PC-9 (cell line): ENCODE data around the gene TGIF2. TPM values are rescaled to one million over a fixed set of nuclear protein-coding genes. Genes with fewer than 3 reads are reported as not detected.

ENCODE experiments used
- BruUV-seq: library from RNA; stranded (reverse); fragments of 400-500 nt; replicated peaks from 2 replicates; lab custom pipeline; 2021; lab: Mats Ljungman, UMichigan
- CTCF ChIA-PET: fragments of 300-600 bp; sonication (Branson Sonifier 250); formaldehyde crosslinking; loops from one replicate; lab custom pipeline; 2022; ENCODE audit warnings: antibody characterized with exemption; lab: Charles Lee
- POLR2A ChIA-PET: fragments of 300-600 bp; sonication (Branson Sonifier 250); formaldehyde crosslinking; loops from one replicate; lab custom pipeline; 2022; ENCODE audit warnings: antibody characterized with exemption; ENCODE audit not compliant: unreplicated experiment; lab: Charles Lee
- DNase-seq, 2 experiments: peaks; one replicate each; pipeline versions ENCODE4 v3.0.0 to v3.0.0-alpha.2; 2015 to 2022; ENCODE audit warnings: mixed read lengths in 1 of 2
- H2AFZ ChIP-seq: fragments of 200-600 bp; sonication (generic); 2 replicates; pipeline ENCODE4 v1.8.1; 2017; ENCODE audit warnings: antibody characterized with exemption
- H3F3A ChIP-seq: fragments of 200-600 bp; sonication (generic); 2 replicates; pipeline ENCODE4 v1.8.1; 2017; ENCODE audit warnings: antibody characterized with exemption, mild to moderate bottlenecking, low read depth; ENCODE audit not compliant: insufficient read depth
- H3K27ac ChIP-seq: fragments of 200-600 bp; sonication (generic); 2 replicates; pipeline ENCODE4 v1.6.1; 2016; ENCODE audit warnings: mixed run types
- H3K27me3 ChIP-seq: fragments of 200-600 bp; sonication (generic); 2 replicates; pipeline ENCODE4 v1.6.1; 2016; ENCODE audit warnings: low read depth, mixed run types; ENCODE audit not compliant: insufficient read depth
- H3K36me3 ChIP-seq: fragments of 200-600 bp; sonication (generic); 2 replicates; pipeline ENCODE4 v1.6.1; 2016; ENCODE audit warnings: low read depth, mixed run types
- H3K4me1 ChIP-seq: fragments of 200-600 bp; sonication (generic); replicated peaks from 2 replicates; pipeline ENCODE4 v1.6.1; 2016; ENCODE audit warnings: mixed run types; ENCODE audit not compliant: insufficient read depth
- H3K4me2 ChIP-seq: fragments of 200-600 bp; sonication (generic); 2 replicates; pipeline ENCODE4 v1.6.1; 2017; ENCODE audit warnings: mixed run types
- H3K4me3 ChIP-seq: fragments of 200-600 bp; sonication (generic); 2 replicates; pipeline ENCODE4 v1.6.1; 2016; ENCODE audit warnings: mixed run types
- H3K79me2 ChIP-seq: fragments of 200-600 bp; sonication (generic); 2 replicates; pipeline ENCODE4 v1.6.1; 2017; ENCODE audit warnings: low read depth, mixed run types
- H3K9me2 ChIP-seq: fragments of 200-600 bp; sonication (generic); 2 replicates; pipeline ENCODE4 v1.8.1; 2017; ENCODE audit warnings: mild to moderate bottlenecking; ENCODE audit not compliant: insufficient read depth
- H3K9me3 ChIP-seq: fragments of 200-600 bp; sonication (generic); 2 replicates; pipeline ENCODE4 v1.8.1; 2016; ENCODE audit warnings: low read depth; ENCODE audit not compliant: insufficient read depth
- H4K20me1 ChIP-seq: fragments of 200-600 bp; sonication (generic); 2 replicates; pipeline ENCODE4 v1.8.1; 2017; ENCODE audit not compliant: insufficient read depth
- EZH2 ChIP-seq: fragments of 200-600 bp; sonication (generic); IDR thresholded peaks from 2 replicates; pipeline ENCODE4 v1.8.0; 2017; ENCODE audit warnings: antibody characterized with exemption, low read depth
- intact Hi-C: fragments of 100-400 bp; cut with micrococcal nuclease; formaldehyde crosslinking; loops from one replicate; pipeline ENCODE4 v1.10.0; 2022; ENCODE audit not compliant: unreplicated experiment
- total RNA-seq: library from RNA; stranded (reverse); gene quantifications from 2 replicates; pipeline ENCODE4 v1.2.3, GENCODE V29; 2021
- TF ChIP-seq, protein P1 (sequence below): fragments of 200-600 bp; sonication (generic); conservative IDR thresholded peaks from 2 replicates; pipeline ENCODE4 v1.6.1; 2017; ENCODE audit warnings: mixed run types, antibody characterized with exemption, mild to moderate bottlenecking, moderate library complexity

Gene TGIF2
- total RNA-seq, 1 experiment from 2014 or later = 18.3 TPM

DNA sequence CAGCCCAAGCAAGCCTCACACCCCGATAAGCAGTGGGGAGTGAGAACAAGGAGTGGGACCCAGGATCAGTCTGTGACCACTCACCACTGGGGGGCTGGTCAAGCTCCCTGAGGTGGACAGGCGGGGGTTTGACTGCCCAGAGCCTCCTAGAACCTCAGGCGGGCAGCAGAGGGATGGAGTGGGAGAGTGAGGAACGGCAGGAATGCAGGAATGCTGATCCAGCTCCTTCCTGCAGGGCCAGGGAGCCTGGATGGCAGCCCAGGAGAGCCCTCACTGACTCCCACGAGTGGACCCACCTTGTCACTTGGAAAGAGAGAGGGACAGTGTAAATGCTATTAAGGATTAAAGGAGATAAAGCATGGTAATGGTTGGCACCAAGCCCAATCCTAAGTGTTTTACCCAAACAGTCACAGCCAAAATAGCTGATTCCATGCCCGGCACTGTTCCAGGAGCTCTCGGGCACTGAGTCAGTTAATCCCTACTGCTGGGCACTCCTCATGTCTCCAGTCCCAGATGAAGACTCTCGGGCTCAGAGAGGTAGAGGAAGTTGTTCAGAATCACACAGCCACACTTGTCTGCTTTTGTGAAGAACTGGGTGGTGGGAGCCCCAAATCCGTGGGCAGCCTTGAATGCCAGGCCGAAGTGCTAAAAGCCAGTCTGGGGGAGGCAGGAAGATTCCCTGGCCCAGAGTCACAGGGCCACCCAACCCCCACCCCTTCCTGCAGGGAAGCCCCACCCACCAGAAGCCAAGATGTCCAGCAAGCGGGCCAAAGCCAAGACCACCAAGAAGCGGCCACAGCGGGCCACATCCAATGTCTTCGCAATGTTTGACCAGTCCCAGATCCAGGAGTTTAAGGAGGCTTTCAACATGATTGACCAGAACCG, 29.0 kb upstream of the TGIF2 start:
- CTCF ChIA-PET = no interaction called here
- no peaks in the 10 kb centered on the region for H3K9me2 ChIP-seq
- H3F3A ChIP-seq = no peaks in the 10 kb centered on the region
- no peaks in the 10 kb centered on the region for H3K27me3 ChIP-seq
- H3K27ac ChIP-seq = no peak overlapping the region
- DNase-seq = no peak
- no peak overlapping the region for H3K4me2 ChIP-seq
- POLR2A ChIA-PET = no interaction called here
- intact Hi-C loops = no loop called here
- H4K20me1 ChIP-seq = no peaks in the 10 kb centered on the region
- H3K4me1 ChIP-seq = no peaks in the 10 kb centered on the region
- H3K9me3 ChIP-seq = no peaks in the 10 kb centered on the region
- H3K4me3 ChIP-seq = no peak overlapping the region
- no peaks in the 10 kb centered on the region for H3K36me3 ChIP-seq
- no TSS peak for BruUV-seq
- no peak overlapping the region for H2AFZ ChIP-seq
- TF ChIP-seq EZH2 = no peak
- TF ChIP-seq, protein P1, sequence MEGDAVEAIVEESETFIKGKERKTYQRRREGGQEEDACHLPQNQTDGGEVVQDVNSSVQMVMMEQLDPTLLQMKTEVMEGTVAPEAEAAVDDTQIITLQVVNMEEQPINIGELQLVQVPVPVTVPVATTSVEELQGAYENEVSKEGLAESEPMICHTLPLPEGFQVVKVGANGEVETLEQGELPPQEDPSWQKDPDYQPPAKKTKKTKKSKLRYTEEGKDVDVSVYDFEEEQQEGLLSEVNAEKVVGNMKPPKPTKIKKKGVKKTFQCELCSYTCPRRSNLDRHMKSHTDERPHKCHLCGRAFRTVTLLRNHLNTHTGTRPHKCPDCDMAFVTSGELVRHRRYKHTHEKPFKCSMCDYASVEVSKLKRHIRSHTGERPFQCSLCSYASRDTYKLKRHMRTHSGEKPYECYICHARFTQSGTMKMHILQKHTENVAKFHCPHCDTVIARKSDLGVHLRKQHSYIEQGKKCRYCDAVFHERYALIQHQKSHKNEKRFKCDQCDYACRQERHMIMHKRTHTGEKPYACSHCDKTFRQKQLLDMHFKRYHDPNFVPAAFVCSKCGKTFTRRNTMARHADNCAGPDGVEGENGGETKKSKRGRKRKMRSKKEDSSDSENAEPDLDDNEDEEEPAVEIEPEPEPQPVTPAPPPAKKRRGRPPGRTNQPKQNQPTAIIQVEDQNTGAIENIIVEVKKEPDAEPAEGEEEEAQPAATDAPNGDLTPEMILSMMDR = no peak
- H3K79me2 ChIP-seq = no peaks in the 10 kb centered on the region

DNA sequence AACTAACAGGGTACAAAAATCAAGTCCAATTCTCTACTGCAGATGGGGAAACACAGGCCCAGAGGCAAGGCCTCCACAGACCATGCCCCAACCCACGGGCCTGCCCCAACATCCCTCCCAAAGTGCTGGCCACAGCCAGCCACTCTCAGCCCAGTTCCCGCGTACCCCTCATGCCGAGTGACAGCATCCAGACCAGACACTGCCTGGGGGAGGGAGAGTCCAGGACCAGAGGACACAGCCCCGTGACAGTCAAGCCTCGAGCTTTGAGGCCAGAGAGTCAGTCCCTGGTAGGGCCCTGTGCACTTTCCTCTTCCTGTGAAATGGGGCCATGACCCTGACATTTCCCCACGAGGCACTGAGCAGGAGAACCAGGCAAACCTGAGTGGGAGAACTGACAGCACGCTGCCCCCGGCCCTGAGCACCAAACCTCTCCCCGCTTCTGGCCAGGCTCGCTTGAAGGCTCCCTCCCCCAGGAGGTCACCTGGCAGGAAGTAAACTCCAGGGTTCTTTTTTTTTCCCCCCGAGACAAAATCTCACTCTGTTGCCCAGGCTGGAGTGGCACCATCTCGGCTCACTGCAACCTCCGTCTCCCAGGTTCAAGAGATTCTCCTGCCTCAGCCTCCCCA, 27.2 kb upstream of the TGIF2 start:
- Histone ChIP-seq H3K27me3 (no peaks in the 10 kb centered on the region), H3K36me3 (no peaks in the 10 kb centered on the region), H3K9me2 (no peaks in the 10 kb centered on the region), H4K20me1 (no peaks in the 10 kb centered on the region), H3K4me2 (no peak overlapping the region), H3K9me3 (no peaks in the 10 kb centered on the region), H3K4me3 (no peak overlapping the region), H3K4me1 (no peaks in the 10 kb centered on the region), H3K79me2 (no peaks in the 10 kb centered on the region), H3F3A (no peaks in the 10 kb centered on the region), H2AFZ (no peak overlapping the region), H3K27ac (no peak overlapping the region)
- intact Hi-C loops = no loop called here
- no peak for TF ChIP-seq EZH2
- TF ChIP-seq, protein P1 = no peak
- ChIA-PET POLR2A (no interaction called here), CTCF (no interaction called here)
- BruUV-seq = no TSS peak
- no peak for DNase-seq

DNA sequence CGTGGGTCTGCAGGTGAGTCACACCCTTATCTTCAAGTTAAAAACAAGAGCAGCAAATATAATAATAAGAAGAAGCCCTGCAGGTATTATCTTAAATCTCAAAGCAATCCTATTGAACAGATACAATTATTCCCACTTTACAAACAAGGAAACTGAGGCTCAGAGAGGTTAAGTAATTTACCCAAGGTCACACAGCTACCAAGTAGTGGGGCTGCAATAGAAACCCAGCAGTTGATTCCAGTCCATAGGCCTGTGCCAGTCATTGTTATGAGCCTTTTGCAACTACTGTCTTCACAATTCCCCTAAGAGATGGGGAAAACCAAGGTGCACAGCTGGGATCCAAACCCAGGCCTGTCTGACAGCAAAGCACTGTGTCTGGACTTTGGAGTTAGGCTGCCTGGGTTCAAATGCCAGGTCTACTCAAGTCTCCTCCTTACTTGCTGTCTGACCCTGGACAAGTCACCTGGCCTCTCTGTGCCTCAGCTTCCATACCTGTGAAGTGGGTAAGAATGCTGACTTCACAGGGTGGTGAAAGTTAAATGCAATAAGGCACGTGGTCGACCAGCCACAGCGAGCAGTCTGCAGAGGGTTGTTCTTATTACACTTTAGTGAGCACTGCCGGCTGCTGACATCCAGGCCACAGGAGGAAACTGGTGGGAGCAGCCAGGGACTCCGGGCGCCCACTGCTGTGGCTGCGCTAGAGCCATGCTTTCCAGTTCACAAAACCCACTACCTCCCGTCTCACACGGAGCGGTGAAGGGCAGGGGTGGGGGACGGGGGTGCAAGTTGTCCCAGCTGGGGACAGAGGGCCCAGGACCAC, 26.0 kb upstream of the TGIF2 start:
- no peaks in the 10 kb centered on the region for H3K9me2 ChIP-seq
- no peak overlapping the region for H3K27ac ChIP-seq
- BruUV-seq = no TSS peak
- no peaks in the 10 kb centered on the region for H3K4me1 ChIP-seq
- H3K4me2 ChIP-seq = no peak overlapping the region
- no peaks in the 10 kb centered on the region for H3K27me3 ChIP-seq
- intact Hi-C loops = no loop called here
- H3F3A ChIP-seq = no peaks in the 10 kb centered on the region
- no peak for DNase-seq
- no peaks in the 10 kb centered on the region for H3K79me2 ChIP-seq
- CTCF ChIA-PET = no interaction called here
- no peaks in the 10 kb centered on the region for H3K9me3 ChIP-seq
- H2AFZ ChIP-seq = no peak overlapping the region
- POLR2A ChIA-PET = no interaction called here
- TF ChIP-seq, protein P1 = no peak
- no peak for TF ChIP-seq EZH2
- no peaks in the 10 kb centered on the region for H4K20me1 ChIP-seq
- H3K4me3 ChIP-seq = no peak overlapping the region
- H3K36me3 ChIP-seq = no peaks in the 10 kb centered on the region
